Measurements from ENCODE around the gene TRABD2B. TPM values are rescaled to one million over a fixed set of nuclear protein-coding genes. Genes with fewer than 3 reads are reported as not detected.

Gene TRABD2B
- total RNA-seq, 3 donors from 2014 or later, result not detected

GRCh38 chr1:48005253-48006117 is 8.3 kb upstream of the TRABD2B start:
- Mint-ChIP-seq H3K9me3 (no peaks in the 10 kb centered on the region), H3K4me1 (ENCODE audit: low read depth) (no peaks in the 10 kb centered on the region), H3K4me3 (no peak overlapping the region), H3K36me3 (ENCODE audit: insufficient read depth) (no peaks in the 10 kb centered on the region), H3K27me3 (ENCODE audit: low read depth) (no peaks in the 10 kb centered on the region)
- no peak for ATAC-seq
- DNase-seq, result no peak

DNA sequence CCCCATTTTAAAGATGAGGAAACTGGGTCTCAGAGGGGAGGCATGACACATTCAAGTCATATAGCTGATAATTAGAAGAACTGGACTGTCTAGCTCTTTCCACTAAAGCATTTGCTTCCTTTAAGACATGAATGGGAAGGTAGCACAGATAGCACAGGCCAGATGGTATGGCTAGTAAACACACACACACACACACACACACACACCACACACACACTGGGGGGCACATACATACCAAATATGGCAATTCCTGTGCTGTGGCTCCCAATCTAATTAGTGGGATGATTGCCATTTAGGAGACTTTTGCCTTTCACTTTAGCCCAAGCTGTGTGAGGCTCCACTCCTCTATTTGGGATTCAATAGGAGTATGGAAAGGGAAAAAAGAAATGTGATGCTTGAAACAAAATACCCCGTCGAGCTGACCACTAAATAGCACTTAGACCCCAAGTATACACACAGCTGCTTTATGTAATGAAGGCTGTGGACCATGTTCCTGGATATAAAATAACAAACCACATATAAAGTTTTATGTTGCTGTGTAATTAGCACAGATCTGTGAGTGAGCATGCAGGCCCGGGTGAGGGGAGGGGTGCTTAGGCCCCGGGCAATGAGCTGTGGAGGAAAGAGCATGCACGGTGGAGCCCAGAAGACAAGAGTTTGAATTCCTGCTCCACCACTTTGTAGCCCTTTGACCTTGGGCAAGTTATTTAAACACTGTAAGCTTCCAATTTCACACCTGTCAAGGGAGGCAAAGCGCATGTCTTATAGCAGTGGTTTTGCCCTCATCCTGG is 6.8 kb upstream of the TRABD2B start:
- Mint-ChIP-seq H3K4me1 (ENCODE audit: low read depth) (no peaks in the 10 kb centered on the region), H3K36me3 (ENCODE audit: insufficient read depth) (no peaks in the 10 kb centered on the region), H3K4me3 (no peak overlapping the region), H3K27me3 (ENCODE audit: low read depth) (peaks cover 7% of the 10 kb centered on the region), H3K9me3 (no peaks in the 10 kb centered on the region)
- ATAC-seq (no peak), DNase-seq (no peak)

DNA sequence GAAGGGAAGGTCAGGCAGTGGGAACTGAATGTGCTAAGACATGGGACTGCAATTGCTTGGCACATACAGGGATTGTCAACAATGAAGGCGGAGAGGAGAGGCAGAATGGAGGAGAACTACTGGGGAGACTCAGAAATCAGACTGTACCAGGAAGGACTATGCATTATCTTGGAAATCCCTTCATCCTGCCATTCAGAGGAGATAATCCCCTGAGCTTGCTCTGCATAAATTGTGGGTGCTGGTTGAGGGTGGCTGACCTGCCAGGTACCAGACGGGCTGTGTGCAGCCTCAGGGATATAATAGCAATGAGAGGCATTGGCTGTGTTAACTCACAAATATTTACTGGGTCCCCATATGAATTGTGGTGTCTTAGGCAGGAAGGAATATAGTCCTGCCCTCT is 5.0 kb upstream of the TRABD2B start:
- Mint-ChIP-seq H3K4me3 (no peak overlapping the region), H3K36me3 (ENCODE audit: insufficient read depth) (no peaks in the 10 kb centered on the region), H3K4me1 (ENCODE audit: low read depth) (no peaks in the 10 kb centered on the region), H3K27me3 (ENCODE audit: low read depth) (peaks cover 21% of the 10 kb centered on the region), H3K9me3 (no peaks in the 10 kb centered on the region)
- ATAC-seq (no peak), DNase-seq (no peak)

DNA sequence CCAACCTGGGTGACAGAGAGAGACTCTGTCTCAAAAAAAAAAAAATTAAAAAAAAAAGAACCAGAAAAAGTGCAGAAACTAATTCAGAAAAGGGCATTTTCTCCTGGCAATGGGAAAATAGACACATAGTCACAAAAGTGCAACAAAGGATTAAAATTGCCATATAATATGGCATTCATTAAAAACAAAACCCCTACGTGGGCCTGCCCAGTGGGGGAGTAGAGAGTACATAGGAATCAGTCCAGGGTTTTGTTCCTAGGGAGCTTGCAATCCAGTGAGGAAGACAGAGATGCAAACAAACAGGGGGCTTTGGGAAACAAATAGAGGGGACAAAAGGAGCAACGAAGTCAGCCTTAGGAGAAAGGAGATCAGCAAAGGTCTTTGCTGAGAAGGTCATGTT is 4.5 kb upstream of the TRABD2B start:
- DNase-seq (no peak), ATAC-seq (no peak)
- peaks cover 21% of the 10 kb centered on the region for H3K27me3 Mint-ChIP-seq (ENCODE audit: low read depth)
- H3K4me1 Mint-ChIP-seq (ENCODE audit: low read depth), result no peaks in the 10 kb centered on the region
- no peaks in the 10 kb centered on the region for H3K9me3 Mint-ChIP-seq
- H3K36me3 Mint-ChIP-seq (ENCODE audit: insufficient read depth), result no peaks in the 10 kb centered on the region
- H3K4me3 Mint-ChIP-seq, result no peak overlapping the region

GRCh38 chr1:48000883-48001282 is 3.7 kb upstream of the TRABD2B start:
- no peak for ATAC-seq
- no peak overlapping the region for H3K4me3 Mint-ChIP-seq
- peaks cover 4% of the 10 kb centered on the region for H3K4me1 Mint-ChIP-seq (ENCODE audit: low read depth)
- no peak for DNase-seq
- H3K9me3 Mint-ChIP-seq, result no peaks in the 10 kb centered on the region
- no peaks in the 10 kb centered on the region for H3K36me3 Mint-ChIP-seq (ENCODE audit: insufficient read depth)
- H3K27me3 Mint-ChIP-seq (ENCODE audit: low read depth), result peaks cover 26% of the 10 kb centered on the region

GRCh38 chr1:47999097-47999496 is 1.9 kb upstream of the TRABD2B start:
- no peak for DNase-seq
- Mint-ChIP-seq H3K27me3 (ENCODE audit: low read depth) (peaks cover 43% of the 10 kb centered on the region), H3K4me3 (no peak overlapping the region), H3K9me3 (no peaks in the 10 kb centered on the region), H3K36me3 (ENCODE audit: insufficient read depth) (no peaks in the 10 kb centered on the region), H3K4me1 (ENCODE audit: low read depth) (peaks cover 6% of the 10 kb centered on the region)
- ATAC-seq, result no peak

DNA sequence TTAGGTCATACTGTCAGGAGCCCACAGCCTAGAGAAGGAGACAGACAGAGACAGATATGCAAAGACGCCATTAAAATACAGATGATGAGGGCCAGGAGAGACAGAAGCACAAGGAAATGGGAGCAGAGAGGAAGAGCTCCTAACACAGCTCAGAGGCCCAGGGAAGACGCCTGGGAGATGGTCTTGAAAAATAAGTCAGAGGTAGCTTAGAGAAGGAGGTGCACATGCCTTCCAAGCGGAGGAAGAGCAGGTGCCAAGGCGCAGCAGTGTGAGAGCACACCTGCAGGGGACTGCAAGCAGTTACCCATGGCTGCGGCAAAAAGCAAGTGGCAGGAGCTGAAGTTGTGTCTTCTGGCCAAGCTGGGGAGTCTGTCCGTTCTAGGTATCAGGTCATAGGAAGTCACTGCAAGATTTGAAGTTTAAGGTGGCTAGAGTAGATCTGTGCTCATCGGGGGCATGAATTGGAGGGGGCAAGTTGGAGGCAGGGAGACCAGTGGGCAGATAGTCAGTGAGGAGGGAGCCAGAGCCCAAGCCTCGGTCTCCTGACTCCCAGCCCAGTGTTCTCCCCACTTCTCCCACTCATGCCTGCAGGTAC is 1.3 kb upstream of the TRABD2B start:
- Mint-ChIP-seq H3K4me1 (ENCODE audit: low read depth) (peaks cover 6% of the 10 kb centered on the region), H3K4me3 (no peak overlapping the region), H3K9me3 (no peaks in the 10 kb centered on the region), H3K36me3 (ENCODE audit: insufficient read depth) (no peaks in the 10 kb centered on the region), H3K27me3 (ENCODE audit: low read depth) (peaks cover 49% of the 10 kb centered on the region)
- no peak for ATAC-seq
- DNase-seq, result no peak

- peak in 1 of 2 donors; percentile 21 for ATAC-seq
- Mint-ChIP-seq H3K9me3 (no peaks in the 10 kb centered on the region), H3K36me3 (ENCODE audit: insufficient read depth) (no peaks in the 10 kb centered on the region), H3K4me1 (ENCODE audit: low read depth) (peaks cover 6% of the 10 kb centered on the region), H3K4me3 (peak overlapping the region; percentile 44), H3K27me3 (ENCODE audit: low read depth) (peaks cover 52% of the 10 kb centered on the region)
- no peak for DNase-seq
These were observed 569 bp downstream of the TRABD2B start for GRCh38 chr1:47996406-47997226.

- H3K4me3 Mint-ChIP-seq, result peak overlapping the region; percentile 44
- H3K4me1 Mint-ChIP-seq (ENCODE audit: low read depth), result peaks cover 6% of the 10 kb centered on the region
- DNase-seq, result no peak
- ATAC-seq, result no peak
- no peaks in the 10 kb centered on the region for H3K36me3 Mint-ChIP-seq (ENCODE audit: insufficient read depth)
- peaks cover 55% of the 10 kb centered on the region for H3K27me3 Mint-ChIP-seq (ENCODE audit: low read depth)
- H3K9me3 Mint-ChIP-seq, result no peaks in the 10 kb centered on the region
These were observed 1.2 kb downstream of the TRABD2B start for GRCh38 chr1:47996060-47996405.

GRCh38 chr1:47995306-47996050 is 1.7 kb downstream of the TRABD2B start:
- H3K36me3 Mint-ChIP-seq (ENCODE audit: insufficient read depth), result no peaks in the 10 kb centered on the region
- ATAC-seq (no peak), DNase-seq (no peak)
- no peaks in the 10 kb centered on the region for H3K9me3 Mint-ChIP-seq
- H3K27me3 Mint-ChIP-seq (ENCODE audit: low read depth), result peaks cover 58% of the 10 kb centered on the region
- peaks cover 6% of the 10 kb centered on the region for H3K4me1 Mint-ChIP-seq (ENCODE audit: low read depth)
- peak overlapping the region; percentile 22 for H3K4me3 Mint-ChIP-seq

DNA sequence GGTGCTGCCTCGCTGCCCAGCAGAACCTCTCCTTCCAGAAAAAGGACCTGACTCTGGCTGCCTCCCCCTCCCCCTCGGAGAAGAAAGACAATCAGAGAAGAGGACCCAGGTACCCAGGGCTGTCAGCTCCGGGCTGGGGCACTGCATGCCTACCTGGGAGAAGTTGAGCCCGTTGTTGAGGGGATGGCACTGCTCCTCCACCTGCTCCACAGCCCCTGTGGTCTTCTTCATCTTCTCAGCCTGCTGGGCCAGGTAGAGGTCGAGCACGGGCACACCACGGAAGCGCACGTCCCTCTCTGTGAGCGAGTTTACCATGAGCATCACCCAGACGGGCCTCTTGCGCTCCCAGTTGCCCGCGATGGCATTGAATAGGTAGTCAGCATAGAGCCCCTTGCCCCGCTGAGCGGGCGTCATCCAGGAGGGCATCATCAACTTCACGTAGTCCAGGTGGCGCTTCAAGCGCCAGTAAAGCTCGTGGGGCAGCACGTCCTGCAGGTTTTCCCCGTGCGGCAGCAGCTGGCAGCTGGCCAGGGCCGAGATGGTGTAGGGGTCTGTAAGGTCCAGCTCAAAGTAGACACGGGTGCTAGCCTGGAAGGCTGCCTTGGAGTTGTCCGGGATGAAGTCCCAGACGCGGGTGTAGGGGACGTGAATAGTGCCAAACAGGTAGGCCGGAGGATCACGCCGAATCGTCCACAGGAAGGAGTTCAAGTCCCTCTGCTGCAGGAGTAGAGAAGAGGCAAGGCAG is 3.1 kb downstream of the TRABD2B start:
- ATAC-seq (no peak), DNase-seq (no peak)
- H3K4me3 Mint-ChIP-seq, result no peak overlapping the region
- H3K4me1 Mint-ChIP-seq (ENCODE audit: low read depth), result peaks cover 6% of the 10 kb centered on the region
- no peaks in the 10 kb centered on the region for H3K36me3 Mint-ChIP-seq (ENCODE audit: insufficient read depth)
- H3K9me3 Mint-ChIP-seq, result no peaks in the 10 kb centered on the region
- peaks cover 52% of the 10 kb centered on the region for H3K27me3 Mint-ChIP-seq (ENCODE audit: low read depth)

DNA sequence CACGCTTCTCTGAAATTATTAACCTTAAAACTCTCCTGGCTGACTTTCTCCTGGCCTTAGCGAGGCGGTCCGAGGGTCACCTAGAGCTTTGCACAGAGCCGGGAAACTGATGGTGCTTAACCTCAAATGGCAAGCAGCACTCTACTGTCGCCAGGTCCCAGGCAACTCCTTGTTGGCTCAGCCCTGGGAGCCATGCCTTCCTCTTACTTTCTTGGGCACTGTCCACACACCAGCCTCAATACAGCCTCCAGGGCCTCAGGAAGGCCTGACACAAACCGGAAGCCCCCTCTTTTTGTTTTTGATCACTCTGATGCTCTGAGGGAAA is 3.8 kb downstream of the TRABD2B start:
- no peak for DNase-seq
- ATAC-seq, result no peak
- peaks cover 45% of the 10 kb centered on the region for H3K27me3 Mint-ChIP-seq (ENCODE audit: low read depth)
- no peaks in the 10 kb centered on the region for H3K36me3 Mint-ChIP-seq (ENCODE audit: insufficient read depth)
- no peaks in the 10 kb centered on the region for H3K9me3 Mint-ChIP-seq
- H3K4me3 Mint-ChIP-seq, result no peak overlapping the region
- H3K4me1 Mint-ChIP-seq (ENCODE audit: low read depth), result peaks cover 6% of the 10 kb centered on the region

DNA sequence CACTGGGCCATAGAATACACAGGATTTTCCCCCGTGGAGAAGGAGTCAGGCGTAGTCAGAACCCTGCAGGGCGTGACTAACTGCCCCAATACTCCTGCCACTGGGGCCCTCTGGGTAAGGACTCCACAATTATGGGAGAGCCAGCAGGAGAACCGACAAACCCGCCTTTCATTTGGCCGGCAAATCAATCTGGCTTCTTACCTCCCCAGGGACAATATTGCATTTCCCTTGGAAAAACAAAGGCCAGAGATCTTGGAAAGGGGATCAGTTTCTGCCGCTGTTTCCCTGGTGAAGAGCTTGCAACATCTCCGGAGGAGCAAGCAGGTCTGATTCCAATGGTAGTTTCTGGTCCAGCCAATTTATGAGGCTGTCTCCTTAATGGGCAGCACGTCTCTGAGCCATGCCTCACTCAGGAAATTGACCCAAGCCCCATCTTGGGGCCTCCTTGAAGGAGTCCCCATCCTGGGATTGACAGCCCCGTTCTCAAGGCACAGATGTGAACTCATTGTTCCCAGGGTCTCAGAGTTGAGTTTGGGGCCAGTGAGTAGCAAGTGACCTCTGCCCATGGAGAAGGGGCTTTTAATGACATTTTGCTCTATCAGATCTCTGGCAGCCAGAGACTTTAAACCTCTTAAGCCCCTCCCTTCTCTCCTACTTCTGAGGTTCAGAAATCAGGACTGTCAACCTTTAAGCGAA is 4.3 kb downstream of the TRABD2B start:
- Mint-ChIP-seq H3K4me3 (no peak overlapping the region), H3K9me3 (no peaks in the 10 kb centered on the region), H3K4me1 (ENCODE audit: low read depth) (peaks cover 6% of the 10 kb centered on the region), H3K27me3 (ENCODE audit: low read depth) (peaks cover 44% of the 10 kb centered on the region), H3K36me3 (ENCODE audit: insufficient read depth) (no peaks in the 10 kb centered on the region)
- ATAC-seq (no peak), DNase-seq (no peak)
